GM12874 (cell line): ENCODE results near the gene AGT.

Experiments
- TF ChIP-seq, protein P1 (sequence below): IDR thresholded peaks from 2 replicates; pipeline ENCODE4 v1.5.1; 2011; ENCODE audit warnings: low read depth, mild to moderate bottlenecking, control low read depth, low read length, moderate library complexity; ENCODE audit not compliant: insufficient read depth

Gene AGT

DNA sequence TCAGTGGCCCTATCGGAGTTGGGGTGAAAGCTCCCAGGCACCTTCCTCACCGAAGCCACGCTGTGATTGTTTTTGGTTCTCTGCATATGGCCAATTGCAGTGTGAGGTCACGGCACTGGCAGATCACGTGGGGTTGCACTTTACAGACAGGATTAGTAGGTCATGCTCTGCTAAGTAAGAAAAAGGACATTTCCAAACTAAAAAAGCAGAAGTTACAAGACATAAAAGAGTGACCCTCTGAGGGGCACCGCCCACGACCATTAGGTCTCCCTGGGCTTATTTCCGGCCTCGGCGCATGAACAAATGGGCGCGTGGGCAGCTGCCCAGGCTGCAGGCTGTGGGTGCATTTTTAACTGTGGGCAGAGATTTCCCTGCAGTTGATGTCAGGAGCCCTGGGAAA, 35.2 kb upstream of the AGT start:
- TF ChIP-seq, protein P1, sequence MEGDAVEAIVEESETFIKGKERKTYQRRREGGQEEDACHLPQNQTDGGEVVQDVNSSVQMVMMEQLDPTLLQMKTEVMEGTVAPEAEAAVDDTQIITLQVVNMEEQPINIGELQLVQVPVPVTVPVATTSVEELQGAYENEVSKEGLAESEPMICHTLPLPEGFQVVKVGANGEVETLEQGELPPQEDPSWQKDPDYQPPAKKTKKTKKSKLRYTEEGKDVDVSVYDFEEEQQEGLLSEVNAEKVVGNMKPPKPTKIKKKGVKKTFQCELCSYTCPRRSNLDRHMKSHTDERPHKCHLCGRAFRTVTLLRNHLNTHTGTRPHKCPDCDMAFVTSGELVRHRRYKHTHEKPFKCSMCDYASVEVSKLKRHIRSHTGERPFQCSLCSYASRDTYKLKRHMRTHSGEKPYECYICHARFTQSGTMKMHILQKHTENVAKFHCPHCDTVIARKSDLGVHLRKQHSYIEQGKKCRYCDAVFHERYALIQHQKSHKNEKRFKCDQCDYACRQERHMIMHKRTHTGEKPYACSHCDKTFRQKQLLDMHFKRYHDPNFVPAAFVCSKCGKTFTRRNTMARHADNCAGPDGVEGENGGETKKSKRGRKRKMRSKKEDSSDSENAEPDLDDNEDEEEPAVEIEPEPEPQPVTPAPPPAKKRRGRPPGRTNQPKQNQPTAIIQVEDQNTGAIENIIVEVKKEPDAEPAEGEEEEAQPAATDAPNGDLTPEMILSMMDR, result no peak

DNA sequence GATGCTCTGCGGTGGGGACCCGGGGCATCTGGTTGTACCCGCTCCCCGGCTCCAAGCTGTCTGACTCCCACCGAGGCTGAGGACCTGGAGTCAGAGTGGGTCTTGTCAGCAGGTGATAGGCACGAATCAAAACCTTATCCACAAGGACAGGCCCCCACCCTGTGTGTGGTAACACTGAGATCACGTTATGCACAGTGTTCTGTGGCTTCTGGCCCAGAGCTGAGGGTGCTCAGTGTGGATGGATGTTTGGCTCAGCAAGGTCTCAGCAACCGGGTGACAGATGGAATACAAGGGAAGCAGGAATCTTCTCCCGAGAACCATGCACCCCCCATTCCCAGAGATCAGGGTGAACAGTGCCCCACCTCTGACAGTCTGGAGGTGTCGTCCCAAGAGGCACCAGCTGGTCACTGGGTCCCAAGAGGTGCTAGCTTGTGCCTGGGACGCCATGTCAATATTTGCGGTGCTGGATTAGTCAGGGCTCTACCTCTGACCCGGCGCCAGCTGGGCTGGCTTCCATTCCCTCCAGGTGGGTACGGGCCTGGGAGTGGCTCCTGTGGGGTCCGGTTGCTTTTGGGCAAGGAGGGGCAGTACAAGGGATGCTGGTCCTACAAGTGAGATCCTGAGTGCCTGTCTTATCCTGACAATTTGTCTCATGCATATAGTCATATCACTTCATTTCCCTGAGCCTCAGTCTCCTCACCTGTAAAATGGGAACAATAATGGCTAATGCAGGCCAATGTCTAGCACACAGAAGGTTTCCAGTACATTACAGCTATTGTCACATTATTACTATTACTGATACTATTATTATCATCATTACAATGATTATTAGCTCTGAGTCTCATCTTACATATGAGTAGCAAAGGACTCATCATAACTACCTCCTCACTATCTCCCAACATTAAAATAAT, 34.2 kb upstream of the AGT start:
- TF ChIP-seq, protein P1, result no peak

DNA sequence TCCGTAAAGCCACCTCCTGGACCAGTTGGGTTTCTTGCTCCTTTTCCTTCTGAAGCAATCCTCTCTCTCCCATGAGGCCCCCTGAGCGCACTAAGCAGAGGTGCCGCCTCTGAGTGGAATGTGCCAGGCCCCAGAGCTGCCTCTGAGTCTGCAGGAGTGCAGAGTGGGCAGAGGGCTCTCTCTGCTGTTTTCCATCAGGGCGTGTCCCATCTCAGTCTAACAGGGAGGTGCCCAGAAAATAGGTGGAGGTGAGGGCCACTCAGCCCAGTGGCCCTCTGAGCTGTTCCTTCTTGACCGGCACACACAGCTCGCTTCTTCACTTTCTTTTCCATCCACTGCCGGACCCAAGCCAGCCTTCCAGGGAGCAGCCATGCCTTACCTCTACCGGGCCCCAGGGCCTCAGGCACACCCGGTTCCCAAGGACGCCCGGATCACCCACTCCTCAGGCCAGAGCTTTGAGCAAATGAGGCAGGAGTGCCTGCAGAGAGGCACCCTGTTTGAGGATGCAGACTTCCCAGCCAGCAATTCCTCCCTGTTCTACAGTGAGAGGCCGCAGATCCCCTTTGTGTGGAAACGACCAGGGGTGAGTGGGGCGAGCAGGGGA, 33.3 kb upstream of the AGT start, which contains the start of gene CAPN9:
Gene CAPN9 (plus strand): TSS at position 262 of the 604 bp plus-strand sequence. CDS start 109 bp downstream, at position 371.
- TF ChIP-seq, protein P1, result no peak

DNA sequence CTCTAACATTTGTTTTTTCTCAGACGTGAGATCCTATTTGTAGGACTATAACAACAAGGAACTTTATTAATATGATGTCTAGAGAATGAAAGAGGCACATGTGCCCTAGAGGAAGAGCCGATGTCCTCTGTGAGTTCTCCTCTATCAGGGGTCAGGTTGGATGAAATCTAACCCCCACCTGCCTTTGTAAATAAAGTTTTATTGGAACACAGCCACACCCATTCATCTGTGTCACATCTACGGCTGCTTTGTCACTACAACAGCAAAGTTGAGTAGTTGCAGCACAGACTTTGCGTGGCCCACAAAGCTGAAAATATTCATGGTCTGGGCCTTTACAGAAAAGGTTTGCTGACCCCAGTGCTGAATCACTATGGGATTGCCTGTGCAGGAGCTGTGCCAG, 32.7 kb upstream of the AGT start:
- TF ChIP-seq, protein P1, result no peak

DNA sequence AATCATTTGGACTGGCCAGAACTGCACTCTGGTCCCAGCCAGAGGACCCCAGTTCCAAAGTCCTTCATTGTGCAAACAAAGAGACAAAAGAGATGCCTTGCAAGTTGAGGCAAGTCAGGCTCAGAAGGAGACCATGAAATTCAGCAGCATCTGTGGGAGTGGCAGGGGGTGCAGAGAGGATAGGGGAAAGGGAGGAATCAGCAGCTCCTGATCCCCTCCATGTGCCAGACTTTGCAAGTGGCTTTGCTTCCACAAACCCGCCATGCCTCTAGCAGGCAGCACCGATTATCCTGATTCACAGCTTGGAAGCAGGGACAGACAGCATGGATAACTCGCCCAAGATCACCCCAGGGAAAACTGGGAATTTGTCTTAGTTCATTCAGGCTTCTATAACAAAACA, 31.1 kb upstream of the AGT start:
- TF ChIP-seq, protein P1, result no peak

DNA sequence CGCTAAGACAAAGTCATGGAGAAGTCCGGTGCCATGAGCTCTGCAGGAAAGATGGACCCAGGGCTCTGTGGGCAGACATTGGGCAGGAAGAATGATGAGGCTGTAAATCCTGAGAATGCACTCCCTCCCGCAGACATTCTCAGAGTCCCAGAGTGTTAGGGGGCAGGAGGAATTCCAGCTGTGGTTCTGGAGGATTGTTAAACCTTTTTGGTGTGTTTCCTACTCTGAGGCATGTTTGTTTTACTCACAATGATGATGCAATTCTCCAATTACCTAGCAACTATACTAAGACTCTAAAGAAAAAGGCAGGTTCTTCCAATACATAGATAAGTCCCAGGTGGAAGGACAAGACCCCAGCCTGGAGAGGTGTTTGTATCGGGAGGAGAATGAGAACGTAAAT, 30.5 kb upstream of the AGT start:
- TF ChIP-seq, protein P1, result no peak

DNA sequence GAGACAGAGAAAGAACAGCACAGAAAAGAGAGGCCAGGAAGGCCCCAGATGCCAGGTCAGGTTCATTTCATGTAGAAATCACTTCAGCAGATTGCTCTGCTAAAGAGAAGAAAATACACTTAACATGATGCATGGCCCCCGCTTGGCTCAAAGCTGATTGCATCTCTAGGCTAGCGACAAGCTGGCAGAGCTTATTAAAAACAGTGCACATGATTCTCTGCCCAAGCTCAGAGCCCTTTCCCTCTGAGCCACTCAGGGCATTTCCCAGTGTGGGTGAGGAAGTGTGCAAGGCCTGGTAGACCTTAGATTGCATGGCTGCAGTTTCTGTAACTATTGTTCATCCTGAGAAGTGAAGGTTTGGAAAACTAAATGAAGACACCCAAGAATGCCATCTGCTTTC, 30.0 kb upstream of the AGT start:
- TF ChIP-seq, protein P1, result no peak
